HepG2 (cell line): ENCODE data around the gene CLEC2B. TPM values are rescaled to one million over a fixed set of nuclear protein-coding genes. Genes with fewer than 3 reads are reported as not detected.

Source experiments
- ATAC-seq: fragments of 200-7000 bp; cut with Tn5 transposase; 3 replicates; pipeline ENCODE4 v1.9.1; 2020; ENCODE audit warnings: mild to moderate bottlenecking, moderate library complexity
- BruUV-seq: library from RNA; stranded (reverse); fragments of 400-500 nt; replicated peaks from 2 replicates; lab custom pipeline; 2021; lab: Mats Ljungman, UMichigan
- CTCF ChIA-PET: fragments of 300-600 bp; formaldehyde crosslinking; extraction: SDS; loops from one replicate; lab custom pipeline; 2021; ENCODE audit warnings: low total read pairs, inconsistent platforms, low intra/inter-chr PET ratio; lab: Yijun Ruan, JAX
- POLR2A ChIA-PET: fragments of 350-600 bp; sonication (Branson Sonifier 250); formaldehyde crosslinking; loops from one replicate; lab custom pipeline; 2020; ENCODE audit warnings: antibody characterized with exemption, inconsistent platforms; lab: Yijun Ruan, JAX
- DNase-seq: peaks from one replicate; pipeline ENCODE4 v3.0.0-alpha.2; 2015; ENCODE audit warnings: low spot score
- FAIRE-seq: peaks from 3 replicates; lab custom pipeline; 2011; peaks lifted over from hg19 to GRCh38; lab: Jason Lieb, UNC
- H2AFZ ChIP-seq: one replicate; pipeline ENCODE4 v1.6.1; 2011; ENCODE audit warnings: low read length, inconsistent platforms
- H3K27ac ChIP-seq: fragments of 300-600 bp; 3 replicates; pipeline ENCODE4 v1.8.0; 2011; ENCODE audit warnings: mixed run types, mild to moderate bottlenecking, mixed read lengths, low read length, inconsistent platforms; ENCODE audit not compliant: insufficient read depth; ENCODE audit errors: extremely low read length
- H3K27me3 ChIP-seq, 2 experiments: fragments of 200-600 bp in 1 of 2; 2 replicates in 1 of 2; 3 replicates in 1 of 2; pipeline versions ENCODE4 v1.6.0 to v1.8.0; 2011; ENCODE audit warnings: low read length in 2 of 2, mild to moderate bottlenecking in 2 of 2, moderate library complexity in 2 of 2, inconsistent platforms in 1 of 2; ENCODE audit not compliant: insufficient read depth in 2 of 2, control insufficient read depth in 1 of 2
- H3K36me3 ChIP-seq, 2 experiments: fragments of 200-600 bp in 1 of 2; replicated peaks in 1 of 2; 2 replicates in 1 of 2; 3 replicates in 1 of 2; pipeline versions ENCODE4 v1.5.1 to v1.8.0; 2011; ENCODE audit warnings: low read length in 2 of 2, inconsistent platforms in 1 of 2; ENCODE audit not compliant: insufficient read depth in 2 of 2, control insufficient read depth in 1 of 2
- H3K4me1 ChIP-seq: 2 replicates; pipeline ENCODE4 v1.5.1; 2012; ENCODE audit warnings: low read length, inconsistent platforms; ENCODE audit not compliant: insufficient read depth
- H3K4me2 ChIP-seq: 2 replicates; pipeline ENCODE4 v1.6.0; 2011; ENCODE audit warnings: low read depth, low read length, inconsistent platforms
- H3K4me3 ChIP-seq, 3 experiments: fragments of 200-600 bp in 1 of 3; sonication (generic), shearing (Covaris generic) in 1 of 3; replicated peaks in 1 of 3; 2 replicates each; pipeline ENCODE4 v1.5.1; 2011 to 2016; ENCODE audit warnings: low read length in 3 of 3, inconsistent platforms in 2 of 3, low read depth in 2 of 3, mild to moderate bottlenecking in 2 of 3, control low read depth in 1 of 3, mixed read lengths in 1 of 3; ENCODE audit not compliant: insufficient read depth in 1 of 3
- H3K79me2 ChIP-seq: one replicate; pipeline ENCODE4 v1.6.1; 2011; ENCODE audit warnings: low read length, inconsistent platforms; ENCODE audit not compliant: insufficient read depth
- H3K9ac ChIP-seq: 2 replicates; pipeline ENCODE4 v1.6.0; 2011; ENCODE audit warnings: mild to moderate bottlenecking, low read depth, low read length, inconsistent platforms; ENCODE audit not compliant: insufficient read depth
- H3K9me3 ChIP-seq: 2 replicates; pipeline ENCODE4 v1.5.1; 2012; ENCODE audit warnings: mild to moderate bottlenecking, low read length
- H4K20me1 ChIP-seq: 2 replicates; pipeline ENCODE4 v1.6.0; 2011; ENCODE audit warnings: inconsistent platforms, mild to moderate bottlenecking, low read length, moderate library complexity; ENCODE audit not compliant: insufficient read depth
- AHDC1 ChIP-seq: sonication (generic); formaldehyde crosslinking; IDR thresholded peaks from 2 replicates; pipeline ENCODE4 v1.5.1; 2020; ENCODE audit warnings: mild to moderate bottlenecking, missing genetic modification reagents, borderline replicate concordance
- CBX1 ChIP-seq: IDR thresholded peaks from one replicate; pipeline ENCODE4 v1.6.1; 2016; ENCODE audit warnings: antibody characterized with exemption, low read depth
- EP300 ChIP-seq, 3 experiments: sonication (generic) in 1 of 3; formaldehyde crosslinking in 1 of 3; IDR thresholded peaks; 2 replicates each; pipeline versions ENCODE4 v1.5.1 to v1.6.1; 2011 to 2020; ENCODE audit warnings: low read depth in 2 of 3, low read length in 2 of 3, borderline replicate concordance in 1 of 3, improper control_type of control experiment in 1 of 3, mild to moderate bottlenecking in 1 of 3, missing genetic modification reagents in 1 of 3, moderate library complexity in 1 of 3
- FOXP1 ChIP-seq, 2 experiments: fragments of 450-650 bp in 1 of 2; IDR thresholded peaks; 2 replicates each; pipeline ENCODE4 v1.6.1; 2017 to 2018; ENCODE audit warnings: antibody characterized with exemption in 1 of 2
- SMAD1 ChIP-seq: sonication (generic); formaldehyde crosslinking; IDR thresholded peaks from 2 replicates; pipeline ENCODE4 v1.4.0; 2020; ENCODE audit warnings: missing genetic modification reagents, low read depth, mild to moderate bottlenecking, borderline replicate concordance
- ZBTB46 ChIP-seq: sonication (generic); formaldehyde crosslinking; IDR thresholded peaks from 2 replicates; pipeline ENCODE4 v1.4.0; 2020; ENCODE audit warnings: mild to moderate bottlenecking, missing genetic modification reagents, borderline replicate concordance
- ZNF484 ChIP-seq: sonication (generic); formaldehyde crosslinking; IDR thresholded peaks from 2 replicates; pipeline ENCODE4 v1.5.1; 2020; ENCODE audit warnings: mild to moderate bottlenecking, low read depth, missing genetic modification reagents, borderline replicate concordance
- WGBS: methylation state at CpG from one replicate; pipeline ENCODE4 v1.1.6; 2017; ENCODE audit warnings: low lambda C conversion rate; 5-methylcytosine and 5-hydroxymethylcytosine counted together
- in situ Hi-C: cut with HindIII; loops from 2 replicates; pipeline ENCODE4 v1.10.0; 2017; ENCODE audit warnings: low pct_unique_long_range_greater_than_20kb; ENCODE audit not compliant: extremely low pct_ligation_motif_present
- intact Hi-C: fragments of 100-400 bp; cut with micrococcal nuclease; formaldehyde crosslinking; loops from one replicate; pipeline ENCODE4 v1.10.0; 2022; ENCODE audit not compliant: unreplicated experiment
- polyA plus RNA-seq, 8 experiments: library from polyadenylated mRNA; depleted of rRNA in 3 of 8; stranded (reverse) in 7 of 8; unstranded in 1 of 8; fragments of >200 nt; fragmentation: Illumina TruSeq in 4 of 8; extraction: Trizol in 4 of 8; gene quantifications; 2 replicates each; pipeline versions ENCODE4 v1.2.1 to v1.2.3, GENCODE V29; 2011 to 2016; ENCODE audit warnings: low read depth in 4 of 8, missing spikeins in 1 of 8, mixed read lengths in 1 of 8; ENCODE audit not compliant: insufficient read depth in 1 of 8
- total RNA-seq, 5 experiments: library from RNA; depleted of rRNA; stranded (reverse); fragments of >200 nt; fragmentation: Illumina TruSeq; extraction: Trizol; gene quantifications; 2 replicates each; pipeline ENCODE4 v1.2.3, GENCODE V29; 2016; ENCODE audit warnings: low read depth in 1 of 5
- TF ChIP-seq, protein P1 (sequence below): sonication (generic); formaldehyde crosslinking; IDR thresholded peaks from 2 replicates; pipeline ENCODE4 v1.4.0; 2020; ENCODE audit warnings: missing genetic modification reagents

Gene CLEC2B
- total and polyA plus RNA-seq, 2 of the 13 experiments (the other 11 are each of a cell fraction or from before 2014, with no cell fraction given), result not detected

DNA sequence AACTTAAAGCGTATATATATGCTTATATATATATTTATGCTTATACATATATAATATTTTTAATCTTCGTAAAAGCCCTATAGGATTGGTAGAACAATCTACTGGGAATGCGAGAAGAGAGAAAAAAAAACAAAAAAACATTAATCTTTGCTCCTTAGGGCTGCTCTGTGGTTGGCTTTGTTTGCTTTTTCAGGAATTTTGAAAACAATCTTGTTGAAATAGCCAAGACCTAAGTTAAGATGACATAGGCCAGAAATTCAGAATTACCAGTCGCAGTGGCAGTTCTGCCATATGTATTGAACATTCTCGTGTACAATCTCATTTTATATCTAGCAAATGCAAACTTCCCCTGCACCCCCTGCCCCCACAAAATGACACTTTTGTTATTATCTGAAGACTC is 12.8 kb upstream of the CLEC2B start:
- ChIA-PET CTCF (no interaction called here), POLR2A (no interaction called here)
- Histone ChIP-seq H3K36me3 (no peaks in the 10 kb centered on the region), H3K9ac (no peak overlapping the region), H3K4me3 (no peak overlapping the region), H2AFZ (no peak overlapping the region), H3K9me3 (no peaks in the 10 kb centered on the region), H4K20me1 (no peaks in the 10 kb centered on the region), H3K27ac (no peak overlapping the region), H3K4me2 (0 out of 2 replicates have a peak overlapping the region, but pooled peaks have one; percentile 18), H3K79me2 (no peaks in the 10 kb centered on the region), H3K27me3 (no peaks in the 10 kb centered on the region), H3K4me1 (peaks cover 14% of the 10 kb centered on the region)
- 2% methylated on average over 5 of the region's 5 CpGs for WGBS
- in situ Hi-C loops (no loop called here), intact Hi-C loops (no loop called here)
- DNase-seq, result no peak
- BruUV-seq, result no TSS peak
- ATAC-seq, result no peak
- TF ChIP-seq CBX1, result no peak
- 0 out of 4 replicates have a peak, but pooled peaks of 1 of the 2 experiments have one; percentile 6 for TF ChIP-seq EP300 (IDR thresholded peaks at IDR 0.05; ENCODE audit: low read depth in 2 of 2, low read length in 2 of 2)
- TF ChIP-seq EP300 (CRISPR knock-in tag; IDR thresholded peaks at IDR 0.05; ENCODE audit: borderline replicate concordance), result no peak
- no peak for TF ChIP-seq FOXP1 (IDR thresholded peaks at IDR 0.05)
- TF ChIP-seq FOXP1 (CRISPR knock-in tag; IDR thresholded peaks at IDR 0.05), result 0 out of 2 replicates have a peak, but pooled peaks have one; percentile 11
- no peak for TF ChIP-seq ZBTB46 (CRISPR knock-in tag)
- TF ChIP-seq ZNF484 (CRISPR knock-in tag), result no peak
- no peak for TF ChIP-seq SMAD1 (CRISPR knock-in tag)
- TF ChIP-seq, protein P1, sequence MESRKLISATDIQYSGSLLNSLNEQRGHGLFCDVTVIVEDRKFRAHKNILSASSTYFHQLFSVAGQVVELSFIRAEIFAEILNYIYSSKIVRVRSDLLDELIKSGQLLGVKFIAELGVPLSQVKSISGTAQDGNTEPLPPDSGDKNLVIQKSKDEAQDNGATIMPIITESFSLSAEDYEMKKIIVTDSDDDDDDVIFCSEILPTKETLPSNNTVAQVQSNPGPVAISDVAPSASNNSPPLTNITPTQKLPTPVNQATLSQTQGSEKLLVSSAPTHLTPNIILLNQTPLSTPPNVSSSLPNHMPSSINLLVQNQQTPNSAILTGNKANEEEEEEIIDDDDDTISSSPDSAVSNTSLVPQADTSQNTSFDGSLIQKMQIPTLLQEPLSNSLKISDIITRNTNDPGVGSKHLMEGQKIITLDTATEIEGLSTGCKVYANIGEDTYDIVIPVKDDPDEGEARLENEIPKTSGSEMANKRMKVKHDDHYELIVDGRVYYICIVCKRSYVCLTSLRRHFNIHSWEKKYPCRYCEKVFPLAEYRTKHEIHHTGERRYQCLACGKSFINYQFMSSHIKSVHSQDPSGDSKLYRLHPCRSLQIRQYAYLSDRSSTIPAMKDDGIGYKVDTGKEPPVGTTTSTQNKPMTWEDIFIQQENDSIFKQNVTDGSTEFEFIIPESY (CRISPR knock-in tag), result no peak
- peak; percentile 50; the same call in 1 of the 2 replicates for TF ChIP-seq AHDC1 (CRISPR knock-in tag)
- peak; percentile 43 for FAIRE-seq
